GM12872 (cell line): ENCODE data around the gene DUSP16.

ENCODE experiments used
- TF ChIP-seq, protein P1 (sequence below): IDR thresholded peaks from 3 replicates; pipeline ENCODE4 v1.5.1; 2011; ENCODE audit warnings: low read depth, mild to moderate bottlenecking, low read length, moderate library complexity; ENCODE audit not compliant: insufficient read depth

DUSP16 gene

DNA sequence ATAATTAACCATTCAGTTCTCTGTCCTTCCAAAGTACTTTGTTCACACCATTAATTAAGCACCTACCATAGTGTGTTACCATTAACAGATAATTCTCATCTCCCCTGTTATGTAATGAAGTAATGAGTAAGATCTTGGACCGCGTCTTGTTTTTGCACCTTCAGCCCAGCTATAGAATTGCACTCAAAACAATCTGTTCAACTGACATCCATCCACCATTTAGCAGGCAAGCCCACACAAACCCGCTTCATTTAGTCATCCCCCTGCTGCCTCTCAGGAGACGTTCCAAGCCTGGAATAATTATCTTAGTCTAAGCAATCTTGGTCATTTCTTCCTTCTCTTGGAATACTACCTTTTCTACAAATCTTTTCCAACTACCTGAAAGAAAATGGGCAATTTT is 74.4 kb downstream of the DUSP16 start:
- TF ChIP-seq, protein P1, sequence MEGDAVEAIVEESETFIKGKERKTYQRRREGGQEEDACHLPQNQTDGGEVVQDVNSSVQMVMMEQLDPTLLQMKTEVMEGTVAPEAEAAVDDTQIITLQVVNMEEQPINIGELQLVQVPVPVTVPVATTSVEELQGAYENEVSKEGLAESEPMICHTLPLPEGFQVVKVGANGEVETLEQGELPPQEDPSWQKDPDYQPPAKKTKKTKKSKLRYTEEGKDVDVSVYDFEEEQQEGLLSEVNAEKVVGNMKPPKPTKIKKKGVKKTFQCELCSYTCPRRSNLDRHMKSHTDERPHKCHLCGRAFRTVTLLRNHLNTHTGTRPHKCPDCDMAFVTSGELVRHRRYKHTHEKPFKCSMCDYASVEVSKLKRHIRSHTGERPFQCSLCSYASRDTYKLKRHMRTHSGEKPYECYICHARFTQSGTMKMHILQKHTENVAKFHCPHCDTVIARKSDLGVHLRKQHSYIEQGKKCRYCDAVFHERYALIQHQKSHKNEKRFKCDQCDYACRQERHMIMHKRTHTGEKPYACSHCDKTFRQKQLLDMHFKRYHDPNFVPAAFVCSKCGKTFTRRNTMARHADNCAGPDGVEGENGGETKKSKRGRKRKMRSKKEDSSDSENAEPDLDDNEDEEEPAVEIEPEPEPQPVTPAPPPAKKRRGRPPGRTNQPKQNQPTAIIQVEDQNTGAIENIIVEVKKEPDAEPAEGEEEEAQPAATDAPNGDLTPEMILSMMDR = no peak

DNA sequence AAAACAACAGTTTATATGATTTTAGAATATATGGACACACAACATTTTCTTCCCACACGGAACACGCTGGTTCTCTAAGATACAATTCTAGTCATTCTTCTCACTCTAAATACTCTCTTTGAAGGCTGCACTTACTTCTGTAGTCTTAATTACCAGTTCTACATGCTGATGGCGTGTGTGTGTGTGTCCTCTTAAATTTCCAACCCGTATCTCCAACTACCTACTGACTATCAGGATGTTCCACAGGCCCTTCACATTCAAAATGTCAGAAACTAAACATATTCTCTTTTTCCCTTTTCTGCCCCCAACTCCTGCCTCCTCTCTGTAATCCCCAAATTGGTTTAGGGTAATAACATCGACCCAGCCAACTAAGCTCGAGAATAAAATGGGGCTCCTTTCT is 75.2 kb downstream of the DUSP16 start:
- TF ChIP-seq, protein P1 = no peak

DNA sequence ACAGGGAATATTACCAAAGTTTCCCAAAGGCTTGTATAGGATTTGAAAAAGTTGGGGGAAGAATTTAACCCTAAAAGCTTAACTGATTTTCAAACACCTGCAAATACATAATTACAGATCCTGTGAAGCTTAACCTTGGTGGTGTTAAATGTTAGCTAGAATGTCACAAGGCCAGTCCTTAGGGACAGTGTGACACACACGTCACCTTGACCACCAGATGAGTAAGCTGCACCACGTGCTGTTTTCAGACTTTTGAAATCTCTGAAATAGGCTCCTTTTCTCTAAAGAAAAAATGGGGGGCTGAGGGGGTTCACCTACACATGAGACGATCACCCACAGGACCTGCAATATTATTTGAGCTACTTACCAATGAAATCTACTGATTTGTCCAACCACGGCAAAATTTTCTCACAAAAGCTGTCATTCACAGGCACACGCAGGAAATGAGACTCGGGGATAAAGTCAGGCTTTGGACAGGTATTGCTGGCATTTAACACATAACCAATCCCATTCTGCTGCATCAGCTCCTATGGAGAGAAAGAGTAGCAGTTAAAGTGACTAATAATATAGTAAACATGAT is 75.9 kb downstream of the DUSP16 start:
- TF ChIP-seq, protein P1 = no peak

DNA sequence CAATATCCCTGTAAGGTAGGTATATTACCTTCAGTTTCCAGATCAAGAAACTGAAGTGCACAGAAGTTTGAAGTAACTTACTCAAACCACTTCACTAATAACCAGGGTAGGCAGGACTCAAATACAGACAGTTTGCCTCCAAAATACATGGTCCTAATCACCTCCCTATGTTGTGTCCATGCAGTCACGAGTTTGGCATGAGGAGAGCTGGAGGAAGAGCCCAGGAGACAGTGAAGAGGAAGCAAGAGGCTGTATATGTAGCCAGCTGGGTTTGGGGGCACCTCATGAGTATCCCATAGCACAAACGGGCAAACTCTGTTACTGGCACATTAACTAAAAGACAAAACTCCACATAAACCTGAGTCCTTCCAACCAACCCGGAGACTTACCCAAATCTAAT is 79.2 kb downstream of the DUSP16 start:
- TF ChIP-seq, protein P1 = no peak

DNA sequence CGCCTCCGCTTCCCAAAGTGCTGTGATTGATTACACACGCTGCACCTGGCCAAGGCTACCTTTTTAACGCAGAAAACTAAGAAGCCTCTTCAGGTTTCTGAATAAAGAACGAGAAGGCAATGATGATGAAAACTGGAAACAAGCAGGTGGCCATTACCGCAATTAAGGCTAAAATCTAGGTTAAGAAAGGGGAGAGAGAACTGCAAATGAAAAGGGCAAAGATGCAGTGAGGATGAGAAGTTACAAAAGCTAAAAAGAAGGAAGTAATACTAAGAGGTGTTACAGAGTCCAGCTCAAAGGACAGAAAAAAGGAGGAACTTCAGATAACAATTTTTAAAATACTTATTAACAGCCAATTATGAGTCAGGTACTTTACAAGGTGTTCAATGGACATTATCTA is 79.7 kb downstream of the DUSP16 start:
- TF ChIP-seq, protein P1 = no peak

DNA sequence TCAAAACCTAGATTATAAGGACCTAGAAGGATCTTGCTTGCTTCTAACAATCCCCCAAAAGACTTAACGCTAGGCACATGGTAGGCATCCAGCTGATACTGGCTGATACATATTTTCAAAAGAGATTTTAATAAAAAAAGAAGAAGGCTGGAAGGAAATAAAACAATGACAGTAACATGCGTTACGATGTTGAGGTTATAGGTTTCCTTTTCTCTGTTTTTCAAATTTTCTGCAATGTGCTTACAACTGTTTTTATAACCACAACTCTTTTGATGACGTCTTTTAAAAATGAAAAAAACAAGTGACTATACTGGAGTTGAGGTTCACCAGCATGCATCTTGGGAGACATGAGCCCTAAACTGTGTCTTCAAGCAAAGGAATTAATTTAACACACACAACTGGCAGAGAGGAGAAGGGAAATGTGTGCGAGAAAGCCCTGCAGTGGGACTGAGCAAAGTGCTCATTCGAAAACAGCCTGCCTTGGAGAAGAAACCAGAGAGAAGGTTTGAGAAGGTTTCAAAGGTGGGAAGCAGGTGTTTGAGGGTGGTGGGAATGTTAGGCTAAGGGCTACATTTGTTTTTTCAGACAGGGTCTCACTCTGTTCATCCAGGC is 80.4 kb downstream of the DUSP16 start:
- TF ChIP-seq, protein P1 = no peak

DNA sequence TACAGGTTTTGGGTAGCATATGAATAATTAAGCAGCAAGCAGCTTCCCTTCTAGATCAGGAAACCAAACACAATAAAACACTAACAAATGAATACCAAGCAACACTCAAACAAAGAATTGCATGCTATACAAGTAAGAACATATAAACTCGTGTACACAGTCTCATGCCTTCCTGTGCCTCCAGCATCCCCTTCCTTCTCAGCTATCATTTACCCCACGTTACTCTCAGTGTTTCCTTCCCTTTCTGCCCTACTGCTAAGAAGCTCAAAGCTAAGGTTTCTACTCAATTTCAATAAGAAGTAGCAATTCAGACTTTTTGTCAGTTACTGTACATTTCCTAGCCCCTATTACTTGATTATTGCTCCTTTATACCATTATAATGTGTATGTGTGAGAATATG is 81.0 kb downstream of the DUSP16 start:
- TF ChIP-seq, protein P1 = no peak
